NOMO-1 (cell line): ENCODE data around the gene NT5DC3.
"Not testable (repeated sequence)": the region's sequence is repeated elsewhere in the genome, so short reads cannot be mapped to it uniquely, and the experiment has no call there.

ENCODE experiments used
- DNase-seq, 2 experiments: peaks; one replicate each; lab custom pipeline; 2025; ENCODE audit not compliant: unreplicated experiment in 2 of 2; lab: John Stamatoyannopoulos, UW

The NT5DC3 gene

GRCh38 chr12:103811791-103812190, 29.2 kb downstream of the NT5DC3 start:
- no peak for DNase-seq

GRCh38 chr12:103810111-103810510, 30.9 kb downstream of the NT5DC3 start:
- DNase-seq: no peak

DNA sequence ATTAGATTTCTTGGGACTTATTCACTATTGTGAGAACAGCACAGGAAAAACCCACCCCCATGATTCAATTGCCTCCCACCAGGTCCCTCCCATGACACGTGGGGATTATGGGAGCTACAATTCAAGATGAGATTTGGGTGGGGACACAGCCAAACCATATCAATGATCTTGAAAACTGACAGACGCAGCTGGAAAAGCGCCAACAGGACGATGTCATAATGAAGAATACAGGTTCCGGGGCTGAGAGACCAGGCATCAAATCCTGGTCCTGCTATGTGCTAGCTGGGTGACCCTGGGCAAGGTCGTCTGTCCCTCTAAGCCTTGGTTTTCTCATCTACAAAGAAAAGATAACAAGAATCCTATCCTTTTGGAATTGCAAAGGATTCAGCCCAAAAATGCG, 31.4 kb downstream of the NT5DC3 start:
- DNase-seq: not testable (repeated sequence)

GRCh38 chr12:103809154-103809553, 31.9 kb downstream of the NT5DC3 start:
- DNase-seq: no peak

GRCh38 chr12:103808239-103808880, 32.7 kb downstream of the NT5DC3 start:
- DNase-seq: no peak

DNA sequence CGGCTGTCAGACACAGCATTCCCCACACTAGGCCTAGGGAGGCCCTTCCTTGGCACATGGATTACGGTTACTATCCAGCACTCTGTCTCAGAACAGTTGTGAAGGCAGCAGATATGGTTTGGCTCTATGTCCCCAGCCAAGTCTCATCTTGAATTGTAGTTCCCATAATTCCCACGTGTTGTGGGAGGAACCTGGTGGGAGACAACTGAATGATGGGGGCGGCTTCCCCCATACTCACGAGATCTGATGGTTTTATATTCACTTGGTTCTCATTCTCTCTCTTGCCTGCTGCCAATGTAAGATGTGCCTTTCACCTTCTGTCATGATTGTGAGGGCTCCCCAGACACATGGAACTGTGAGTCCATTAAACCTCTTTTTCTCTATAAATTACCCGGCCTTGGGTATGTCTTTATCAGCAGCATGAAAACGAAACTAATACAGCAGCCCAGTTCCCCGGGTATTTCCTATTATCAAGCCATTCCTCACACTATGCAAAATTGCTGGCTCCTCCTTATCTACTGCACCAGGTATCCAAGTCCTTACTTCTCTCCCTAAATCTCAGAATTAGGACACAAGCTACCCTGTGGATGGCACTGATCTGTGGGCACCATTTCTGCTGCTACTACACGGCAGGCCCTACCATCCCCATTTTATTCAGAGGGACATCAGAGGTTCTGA, 33.3 kb downstream of the NT5DC3 start:
- no peak for DNase-seq

DNA sequence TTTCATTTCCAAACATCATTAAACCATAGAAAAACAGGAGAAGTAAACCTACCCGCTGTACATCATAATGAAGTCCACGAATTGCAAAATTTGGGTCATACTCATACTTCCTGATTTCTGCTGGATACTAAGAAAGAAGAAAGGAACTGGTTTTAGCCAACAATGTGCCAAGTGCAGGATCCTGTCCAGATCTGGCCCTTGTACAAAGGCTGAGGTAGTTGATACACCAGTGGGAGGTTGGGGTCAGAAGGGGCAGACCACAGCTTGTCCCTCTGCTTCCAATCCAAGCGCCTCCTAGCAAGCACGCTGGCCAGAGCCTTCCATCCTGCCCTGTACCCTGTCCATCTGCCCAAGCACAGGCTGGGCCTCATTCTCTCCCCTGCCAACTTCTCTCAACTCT, 34.2 kb downstream of the NT5DC3 start:
- peak; percentile 70 to 94 for DNase-seq

GRCh38 chr12:103805655-103806360, 35.2 kb downstream of the NT5DC3 start:
- DNase-seq: no peak

DNA sequence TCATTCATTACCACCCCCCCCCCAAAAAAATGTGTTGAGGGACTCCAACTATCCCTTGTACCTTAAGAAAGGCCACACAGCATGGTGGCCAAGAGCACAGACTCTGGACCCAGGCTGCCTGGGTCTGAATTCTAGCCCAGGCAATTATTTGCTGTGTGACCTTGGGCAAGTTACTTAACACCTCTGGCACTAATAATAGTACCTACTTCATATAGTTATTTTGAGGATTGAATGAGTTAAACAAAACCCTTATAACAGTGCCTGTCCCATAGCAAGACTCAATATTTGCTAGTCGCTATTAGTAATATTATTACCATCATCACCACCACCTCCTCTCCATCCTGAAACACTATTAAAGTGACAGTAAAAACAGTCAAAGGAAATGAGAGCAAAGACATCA, 37.2 kb downstream of the NT5DC3 start:
- no peak for DNase-seq

GRCh38 chr12:103802586-103802886, 38.5 kb downstream of the NT5DC3 start:
- peak in 1 of 2 experiments; percentile 29 for DNase-seq

- DNase-seq: no peak
Observed at GRCh38 chr12:103801709-103802585, 39.1 kb downstream of the NT5DC3 start.

GRCh38 chr12:103799857-103800771, 40.9 kb downstream of the NT5DC3 start:
- DNase-seq: peak; percentile 35 to 85

DNA sequence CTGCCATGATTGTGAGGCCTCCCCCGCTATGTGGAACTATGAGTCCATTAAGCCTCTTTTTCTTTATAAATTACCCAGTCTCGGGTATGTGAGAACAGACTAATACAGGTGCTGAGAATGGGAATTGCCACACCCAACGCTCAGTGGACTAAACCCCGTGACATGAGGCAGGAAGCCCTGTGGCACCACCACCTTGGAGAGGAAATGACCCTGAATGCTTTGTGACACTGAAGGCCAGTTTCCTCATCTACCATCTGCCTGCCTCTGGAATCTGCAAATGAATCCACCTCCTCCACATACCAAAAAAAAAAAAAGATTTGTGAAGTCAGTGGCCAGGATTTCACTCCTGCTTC, 41.6 kb downstream of the NT5DC3 start:
- peak; percentile 51 to 78 for DNase-seq

GRCh38 chr12:103798586-103798985, 42.4 kb downstream of the NT5DC3 start:
- no peak for DNase-seq

DNA sequence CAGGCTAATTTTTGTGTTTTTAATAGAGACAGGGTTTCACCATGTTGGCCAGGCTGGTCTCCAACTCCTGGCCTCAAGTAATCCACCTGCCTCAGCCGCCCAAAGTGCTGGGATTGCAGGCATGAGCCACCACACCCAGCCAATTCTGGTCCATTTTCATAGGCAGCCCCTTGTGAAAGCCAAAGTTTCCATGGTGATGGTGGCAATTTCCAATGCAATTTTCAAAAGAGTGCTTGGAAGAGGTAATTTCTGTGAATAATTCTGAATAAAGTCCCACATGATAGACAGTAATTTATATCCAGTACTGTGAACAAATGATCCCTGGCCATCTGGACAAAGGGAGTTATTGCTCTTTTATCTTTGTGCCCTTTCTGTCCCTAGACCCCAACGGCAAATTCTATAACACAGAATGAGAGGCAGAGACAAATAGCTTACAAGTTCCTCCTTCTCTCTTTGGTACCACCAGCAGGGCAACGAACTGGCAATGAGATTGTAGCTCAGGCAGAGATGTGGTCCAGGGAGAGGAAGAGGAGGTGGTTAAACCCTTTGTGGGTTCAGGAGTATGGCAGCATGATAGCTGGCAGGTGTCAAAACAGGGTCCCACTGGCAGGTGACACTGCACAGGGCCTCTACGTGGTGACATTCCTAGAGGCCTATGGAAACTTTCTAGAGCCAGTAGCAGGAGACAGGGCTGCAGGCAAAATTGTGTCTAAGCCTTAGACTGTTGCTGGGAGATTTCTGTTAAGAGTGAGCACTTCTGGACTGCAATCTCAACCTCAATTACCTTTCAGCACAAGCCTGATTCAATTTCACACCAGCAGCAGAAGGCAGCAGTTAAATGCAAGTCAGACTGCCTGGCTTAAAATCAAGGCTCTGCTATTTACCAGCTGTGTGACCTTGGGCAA, 46.5 kb downstream of the NT5DC3 start:
- DNase-seq: no peak

DNA sequence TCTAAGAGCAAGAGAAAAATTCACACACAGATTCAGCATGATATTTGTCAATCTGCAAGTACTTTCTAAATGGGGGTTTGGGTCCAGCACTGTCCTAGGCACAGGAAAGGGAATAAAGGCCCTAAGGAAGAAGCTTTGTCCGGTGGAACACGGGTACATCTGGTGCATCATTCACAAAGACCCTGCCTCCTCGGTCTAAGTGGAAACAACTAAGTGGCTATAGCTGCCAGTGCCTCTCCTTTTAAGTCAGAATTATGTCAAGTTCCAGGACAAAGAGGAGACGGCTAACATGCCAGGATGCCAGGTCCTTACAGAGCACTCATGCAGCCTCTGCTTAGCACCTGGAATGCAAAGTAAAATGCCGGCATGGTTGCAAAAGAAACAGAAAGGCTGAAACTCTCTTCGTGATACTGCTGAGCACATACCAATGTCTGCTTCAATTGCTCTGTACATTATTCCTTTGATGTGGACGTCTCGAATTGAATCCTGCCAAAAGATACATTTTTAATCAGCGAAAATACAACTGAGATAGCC, 47.5 kb downstream of the NT5DC3 start:
- DNase-seq: no peak

GRCh38 chr12:103793046-103793445, 48.0 kb downstream of the NT5DC3 start:
- no peak for DNase-seq

DNA sequence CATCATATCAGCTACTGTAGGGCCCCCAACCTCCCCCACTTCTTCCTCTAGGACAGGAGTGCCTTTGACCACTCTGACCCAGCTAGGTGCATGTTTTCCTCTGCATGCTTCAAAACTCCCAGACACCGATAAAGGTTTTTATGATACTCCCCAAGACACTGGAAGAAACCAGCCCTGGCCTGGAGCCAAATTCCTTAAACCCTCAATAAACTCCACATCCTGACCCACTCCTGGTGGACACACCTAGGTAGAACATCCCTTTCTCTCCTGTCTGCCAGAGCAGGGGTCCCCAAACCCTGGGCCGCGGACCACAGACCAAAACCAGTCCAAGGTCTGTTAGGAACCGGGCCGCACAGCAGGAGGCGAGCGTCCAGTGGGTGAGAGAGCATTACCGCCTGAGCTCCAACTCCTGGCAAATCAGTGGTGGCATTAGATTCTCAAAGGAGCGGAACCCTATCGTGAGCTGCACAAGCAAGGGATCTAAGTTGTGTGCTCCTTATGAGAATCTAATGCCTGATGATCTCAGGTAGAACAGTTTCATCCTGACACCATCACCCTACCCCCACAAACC, 49.6 kb downstream of the NT5DC3 start:
- DNase-seq: no peak

DNA sequence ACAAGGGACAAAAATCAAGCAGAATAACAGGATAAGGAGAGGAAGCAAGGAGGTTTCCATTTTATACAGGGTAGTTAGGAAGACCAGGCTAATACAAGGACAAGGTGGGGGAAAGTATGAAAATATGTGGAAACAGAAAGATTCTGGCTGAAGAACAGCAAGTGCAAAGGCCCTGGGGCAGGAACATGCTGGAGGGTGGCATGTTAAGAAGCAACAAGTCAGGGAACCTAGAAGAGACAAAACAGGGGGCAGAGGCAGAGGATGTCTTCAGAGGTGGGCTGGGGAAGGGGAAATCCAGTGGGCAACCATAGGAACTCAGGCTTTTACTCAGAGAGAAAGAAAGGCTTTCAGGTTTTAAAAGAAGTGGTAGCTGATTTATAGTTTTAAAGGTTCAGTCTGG, 54.8 kb downstream of the NT5DC3 start:
- no peak for DNase-seq
